ENCODE measurements around the gene ADCY10. TPM values are rescaled to one million over a fixed set of nuclear protein-coding genes. Genes with fewer than 3 reads are reported as not detected.
A peak's percentile ranks its signal among the peaks of the same experiment; 100 is the strongest.

Gene ADCY10
- total and polyA plus RNA-seq, 9 of the 15 experiments (the other 6 are each of a cell fraction or from before 2014, with no cell fraction given), result 0.08 to 0.86 (median 0.22) TPM

GRCh38 chr1:167862432-167863076 is 51.4 kb downstream of the ADCY10 start (continued):
- TF ChIP-seq RREB1 (CRISPR knock-in tag; IDR thresholded peaks at IDR 0.05), result no peak
- TF ChIP-seq ZNF551 (CRISPR knock-in tag; IDR thresholded peaks at IDR 0.05), result no peak
- TF ChIP-seq PKNOX1 (IDR thresholded peaks at IDR 0.05), result no peak
- no peak for TF ChIP-seq ARID3A (IDR thresholded peaks at IDR 0.05; ENCODE audit: borderline replicate concordance, low read depth, low read length)
- TF ChIP-seq U2AF2 (optimal IDR thresholded peaks at IDR 0.05; ENCODE audit: low read depth, low read length), result no peak
- TF ChIP-seq CBFA2T2 (conservative IDR thresholded peaks at IDR 0.05), result no peak
- peak; percentile 77 for TF ChIP-seq FOSL1 (tag; conservative IDR thresholded peaks at IDR 0.05)
- TF ChIP-seq HMGXB4 (CRISPR knock-in tag; IDR thresholded peaks at IDR 0.05), result no peak
- TF ChIP-seq DLX4 (CRISPR knock-in tag; IDR thresholded peaks at IDR 0.05), result no peak
- TF ChIP-seq ZBTB11 (CRISPR knock-in tag; IDR thresholded peaks at IDR 0.05), result no peak
- TF ChIP-seq HNRNPK (IDR thresholded peaks at IDR 0.05; ENCODE audit: low read depth, low read length, poor library complexity, severe bottlenecking), result no peak
- no peak for TF ChIP-seq NFATC3 (IDR thresholded peaks at IDR 0.05)
